ENCODE measurements around the gene LSAMP. TPM values are rescaled to one million over a fixed set of nuclear protein-coding genes. Genes with fewer than 3 reads are reported as not detected.

The LSAMP gene
- total RNA-seq, 1 experiment from 2014 or later, result not detected

GRCh38 chr3:116020989-116021388 is 424.3 kb downstream of the LSAMP start:
- no peak for DNase-seq (ENCODE audit: low spot score)

GRCh38 chr3:116020495-116020894 is 424.8 kb downstream of the LSAMP start:
- no peak for DNase-seq (ENCODE audit: low spot score)

- DNase-seq (ENCODE audit: low spot score), result no peak
Observed at GRCh38 chr3:116019254-116019763, 426.0 kb downstream of the LSAMP start.

GRCh38 chr3:116018646-116019045 is 426.6 kb downstream of the LSAMP start:
- DNase-seq (ENCODE audit: low spot score), result no peak

- DNase-seq (ENCODE audit: low spot score), result no peak
Observed at GRCh38 chr3:116015931-116016330, 429.4 kb downstream of the LSAMP start.

GRCh38 chr3:116007000-116007399 is 438.3 kb downstream of the LSAMP start:
- no peak for DNase-seq (ENCODE audit: low spot score)

GRCh38 chr3:116005404-116005803 is 439.9 kb downstream of the LSAMP start:
- DNase-seq (ENCODE audit: low spot score), result no peak

GRCh38 chr3:116002235-116002634 is 443.1 kb downstream of the LSAMP start:
- no peak for DNase-seq (ENCODE audit: low spot score)

GRCh38 chr3:116001151-116001621 is 444.1 kb downstream of the LSAMP start:
- no peak for DNase-seq (ENCODE audit: low spot score)

GRCh38 chr3:116000311-116000710 is 445.0 kb downstream of the LSAMP start:
- peak; percentile 27 for DNase-seq (ENCODE audit: low spot score)

- DNase-seq (ENCODE audit: low spot score), result no peak
Observed at GRCh38 chr3:115999613-116000012, 445.7 kb downstream of the LSAMP start.

- DNase-seq (ENCODE audit: low spot score), result no peak
Observed at GRCh38 chr3:115999001-115999585, 446.2 kb downstream of the LSAMP start.

- no peak for DNase-seq (ENCODE audit: low spot score)
Observed at GRCh38 chr3:115996420-115997108, 448.7 kb downstream of the LSAMP start.

- no peak for DNase-seq (ENCODE audit: low spot score)
Observed at GRCh38 chr3:115990669-115991068, 454.6 kb downstream of the LSAMP start.

GRCh38 chr3:115989684-115990421 is 455.4 kb downstream of the LSAMP start:
- DNase-seq (ENCODE audit: low spot score), result no peak

GRCh38 chr3:115986555-115987207 is 458.6 kb downstream of the LSAMP start:
- peak; percentile 67 for DNase-seq (ENCODE audit: low spot score)

- no peak for DNase-seq (ENCODE audit: low spot score)
Observed at GRCh38 chr3:115982629-115983028, 462.7 kb downstream of the LSAMP start.

- DNase-seq (ENCODE audit: low spot score), result no peak
Observed at GRCh38 chr3:115982108-115982507, 463.2 kb downstream of the LSAMP start.

GRCh38 chr3:115980709-115981108 is 464.6 kb downstream of the LSAMP start:
- DNase-seq (ENCODE audit: low spot score), result no peak

GRCh38 chr3:115977866-115978265 is 467.4 kb downstream of the LSAMP start:
- no peak for DNase-seq (ENCODE audit: low spot score)

GRCh38 chr3:115975796-115976195 is 469.5 kb downstream of the LSAMP start:
- no peak for DNase-seq (ENCODE audit: low spot score)

GRCh38 chr3:115975353-115975752 is 469.9 kb downstream of the LSAMP start:
- DNase-seq (ENCODE audit: low spot score), result peak; percentile 41
